Panc1 (cell line): ENCODE data around the gene DCUN1D2. TPM values are rescaled to one million over a fixed set of nuclear protein-coding genes. Genes with fewer than 3 reads are reported as not detected.
A peak's percentile ranks its signal among the peaks of the same experiment; 100 is the strongest.
"Not testable (repeated sequence)": the region's sequence is repeated elsewhere in the genome, so short reads cannot be mapped to it uniquely, and the experiment has no call there.

Source experiments
- ATAC-seq: fragments of 200-7000 bp; cut with Tn5 transposase; 2 replicates; pipeline ENCODE4 v1.9.1; 2020; ENCODE audit warnings: mild to moderate bottlenecking, moderate library complexity
- BruUV-seq: library from RNA; stranded (reverse); fragments of 400-500 nt; replicated peaks from 2 replicates; lab custom pipeline; 2021; lab: Mats Ljungman, UMichigan
- CTCF ChIA-PET: fragments of 300-600 bp; sonication (Branson Sonifier 250); formaldehyde crosslinking; loops from one replicate; lab custom pipeline; 2022; ENCODE audit warnings: antibody characterized with exemption; lab: Charles Lee
- POLR2A ChIA-PET: fragments of 300-600 bp; sonication (Branson Sonifier 250); formaldehyde crosslinking; loops from one replicate; lab custom pipeline; 2022; ENCODE audit warnings: antibody characterized with exemption; lab: Charles Lee
- DNase-seq: peaks from one replicate; pipeline ENCODE4 v3.0.0-alpha.2; 2010; ENCODE audit warnings: low read depth, low spot score
- H3K27ac ChIP-seq: 2 replicates; pipeline ENCODE4 v1.5.1; 2011; ENCODE audit warnings: mild to moderate bottlenecking, low read length, inconsistent platforms
- H3K27me3 ChIP-seq: fragments of 200-500 bp; sonication (Bioruptor generic); 2 replicates; pipeline ENCODE4 v1.6.0; 2014; ENCODE audit warnings: low read length, inconsistent platforms; ENCODE audit not compliant: control insufficient read depth, insufficient read depth
- H3K36me3 ChIP-seq: fragments of 200-500 bp; sonication (Bioruptor generic); 2 replicates; pipeline ENCODE4 v1.5.1; 2014; ENCODE audit warnings: inconsistent platforms, mild to moderate bottlenecking, low read length, moderate library complexity; ENCODE audit not compliant: control insufficient read depth, insufficient read depth
- H3K4me1 ChIP-seq: 2 replicates; pipeline ENCODE4 v1.5.1; 2011; ENCODE audit warnings: inconsistent platforms, mild to moderate bottlenecking, low read length, moderate library complexity; ENCODE audit not compliant: control insufficient read depth, insufficient read depth
- H3K4me3 ChIP-seq, 2 experiments: 2 replicates each; pipeline ENCODE4 v1.5.1; 2011 to 2012; ENCODE audit warnings: low read depth in 2 of 2, low read length in 2 of 2, mild to moderate bottlenecking in 2 of 2, inconsistent platforms in 1 of 2, moderate library complexity in 1 of 2
- H3K9me3 ChIP-seq: fragments of 200-500 bp; sonication (Bioruptor generic); 2 replicates; pipeline ENCODE4 v1.5.1; 2014; ENCODE audit warnings: low read depth, mild to moderate bottlenecking, inconsistent platforms, low read length, moderate library complexity; ENCODE audit not compliant: control insufficient read depth, insufficient read depth
- CTCF ChIP-seq: fragments of 450-650 bp; IDR thresholded peaks from 2 replicates; pipeline ENCODE4 v1.5.1; 2017; ENCODE audit warnings: mild to moderate bottlenecking
- POLR2AphosphoS5 ChIP-seq: IDR thresholded peaks from 2 replicates; pipeline ENCODE4 v1.6.1; 2012; ENCODE audit warnings: mild to moderate bottlenecking, low read depth, low read length, moderate library complexity
- REST ChIP-seq, 2 experiments: IDR thresholded peaks; 2 replicates each; pipeline ENCODE4 v1.6.1; 2011 to 2012; ENCODE audit warnings: low read depth in 2 of 2, control low read depth in 1 of 2, low read length in 1 of 2, mild to moderate bottlenecking in 1 of 2, moderate library complexity in 1 of 2; ENCODE audit not compliant: insufficient read depth in 1 of 2
- SIN3A ChIP-seq: IDR thresholded peaks from 2 replicates; pipeline ENCODE4 v1.6.1; 2012; ENCODE audit warnings: low read depth, mild to moderate bottlenecking, low read length, moderate library complexity, borderline replicate concordance; ENCODE audit not compliant: insufficient read depth
- TCF7L2 ChIP-seq: IDR thresholded peaks from 2 replicates; pipeline ENCODE4 v1.6.1; 2011; ENCODE audit warnings: mild to moderate bottlenecking, low read depth, low read length, inconsistent platforms
- in situ Hi-C: cut with HindIII; loops from 2 replicates; pipeline ENCODE4 v1.10.0; 2016; ENCODE audit warnings: low sequenced_read_pairs, low pct_unique_long_range_greater_than_20kb
- intact Hi-C: fragments of 100-400 bp; cut with micrococcal nuclease; formaldehyde crosslinking; loops from one replicate; pipeline ENCODE4 v1.10.0; 2022; ENCODE audit not compliant: unreplicated experiment
- total RNA-seq: library from RNA; stranded (reverse); gene quantifications from one replicate; pipeline ENCODE4 v1.2.1, GENCODE V29; 2021; ENCODE audit not compliant: unreplicated experiment

The DCUN1D2 gene
- total RNA-seq, 1 experiment from 2014 or later: 22.8 TPM

- DNase-seq, H3K4me3 ChIP-seq, intact Hi-C loops, H3K27ac ChIP-seq, ATAC-seq, BruUV-seq, H3K9me3 ChIP-seq, H3K4me1 ChIP-seq, in situ Hi-C loops, POLR2A ChIA-PET, H3K36me3 ChIP-seq, H3K27me3 ChIP-seq, CTCF ChIA-PET: not testable (repeated sequence)
Measured at GRCh38 chr13:113522438-113522837, 31.9 kb upstream of the DCUN1D2 start.

- intact Hi-C loops: no loop called here
- H3K36me3 ChIP-seq: peaks cover 2% of the 10 kb centered on the region; the same call in 1 of the 2 replicates
- TSS peak; percentile 43 for BruUV-seq
- TF ChIP-seq CTCF (no peak), TCF7L2 (no peak), POLR2AphosphoS5 (no peak), SIN3A (no peak), REST (IDR thresholded peaks at IDR 0.05; ENCODE audit: insufficient read depth in 1 of 2, low read depth in 2 of 2, low read length in 1 of 2) (no peak)
- CTCF ChIA-PET: no interaction called here
- no peak overlapping the region for H3K4me3 ChIP-seq
- H3K4me1 ChIP-seq: no peaks in the 10 kb centered on the region
- DNase-seq (no peak), ATAC-seq (no peak)
- POLR2A ChIA-PET: no interaction called here
- no peak overlapping the region for H3K27ac ChIP-seq
- in situ Hi-C loops: no loop called here
- H3K27me3 ChIP-seq: no peaks in the 10 kb centered on the region
- no peaks in the 10 kb centered on the region for H3K9me3 ChIP-seq
Measured at GRCh38 chr13:113520571-113520970, 30.1 kb upstream of the DCUN1D2 start.

- DNase-seq: no peak
- no peaks in the 10 kb centered on the region for H3K27me3 ChIP-seq
- in situ Hi-C loops: no loop called here
- no peak for ATAC-seq
- no peak overlapping the region for H3K4me3 ChIP-seq
- H3K36me3 ChIP-seq: peaks cover 2% of the 10 kb centered on the region; the same call in 1 of the 2 replicates
- intact Hi-C loops: no loop called here
- CTCF ChIA-PET: no interaction called here
- no TSS peak for BruUV-seq
- no peak overlapping the region for H3K27ac ChIP-seq
- H3K9me3 ChIP-seq: no peaks in the 10 kb centered on the region
- no peaks in the 10 kb centered on the region for H3K4me1 ChIP-seq
- POLR2A ChIA-PET: no interaction called here
- TF ChIP-seq CTCF: no peak
- TF ChIP-seq TCF7L2: no peak
- no peak for TF ChIP-seq REST (IDR thresholded peaks at IDR 0.05; ENCODE audit: insufficient read depth in 1 of 2, low read depth in 2 of 2, low read length in 1 of 2)
Measured at GRCh38 chr13:113519556-113519955, 29.0 kb upstream of the DCUN1D2 start.
